GM12874 (cell line): Measurements from ENCODE around the gene ADGRG3.

ENCODE experiments used
- CTCF ChIP-seq: IDR thresholded peaks from 2 replicates; pipeline ENCODE4 v1.5.1; 2011; ENCODE audit warnings: low read depth, mild to moderate bottlenecking, control low read depth, low read length, moderate library complexity; ENCODE audit not compliant: insufficient read depth

Gene ADGRG3

DNA sequence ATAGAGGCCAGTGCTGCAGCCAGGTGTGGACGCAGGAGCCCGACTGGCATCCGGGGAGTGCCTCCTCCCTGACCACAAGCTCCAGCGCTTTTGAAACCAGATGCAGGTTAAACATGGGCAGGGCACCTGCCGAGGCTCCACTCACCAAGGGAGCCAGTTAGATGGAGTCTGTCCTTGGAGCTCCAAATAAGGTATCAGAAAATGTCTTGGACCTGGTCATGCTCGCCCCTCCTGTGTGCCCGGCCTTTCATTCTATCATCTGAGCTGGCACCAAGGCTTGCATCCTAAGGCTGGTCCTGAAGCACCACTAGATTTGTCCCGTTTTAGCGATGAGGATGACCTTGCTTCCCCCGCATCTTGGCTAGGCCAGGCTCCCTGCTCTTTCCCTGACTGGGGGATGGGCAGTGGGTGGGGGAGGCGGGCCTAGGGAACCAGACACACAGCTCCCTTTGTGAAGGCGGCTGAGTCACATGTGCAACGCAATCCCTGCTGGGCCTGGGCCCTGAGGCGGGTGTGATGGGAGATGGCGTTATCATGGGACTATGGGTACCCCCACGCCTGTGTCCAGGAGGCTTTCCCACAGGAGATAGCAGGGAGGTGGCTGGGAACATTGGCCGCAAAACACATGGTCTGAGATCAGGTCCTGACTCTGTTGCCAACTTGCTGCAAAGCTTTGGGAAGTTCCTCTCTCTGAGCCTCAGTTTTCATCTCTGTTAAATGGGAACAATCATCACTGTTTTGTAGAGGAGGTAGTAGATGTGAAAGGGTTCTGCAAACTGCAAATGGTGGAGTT is 44.7 kb upstream of the ADGRG3 start:
- no peak for TF ChIP-seq CTCF

DNA sequence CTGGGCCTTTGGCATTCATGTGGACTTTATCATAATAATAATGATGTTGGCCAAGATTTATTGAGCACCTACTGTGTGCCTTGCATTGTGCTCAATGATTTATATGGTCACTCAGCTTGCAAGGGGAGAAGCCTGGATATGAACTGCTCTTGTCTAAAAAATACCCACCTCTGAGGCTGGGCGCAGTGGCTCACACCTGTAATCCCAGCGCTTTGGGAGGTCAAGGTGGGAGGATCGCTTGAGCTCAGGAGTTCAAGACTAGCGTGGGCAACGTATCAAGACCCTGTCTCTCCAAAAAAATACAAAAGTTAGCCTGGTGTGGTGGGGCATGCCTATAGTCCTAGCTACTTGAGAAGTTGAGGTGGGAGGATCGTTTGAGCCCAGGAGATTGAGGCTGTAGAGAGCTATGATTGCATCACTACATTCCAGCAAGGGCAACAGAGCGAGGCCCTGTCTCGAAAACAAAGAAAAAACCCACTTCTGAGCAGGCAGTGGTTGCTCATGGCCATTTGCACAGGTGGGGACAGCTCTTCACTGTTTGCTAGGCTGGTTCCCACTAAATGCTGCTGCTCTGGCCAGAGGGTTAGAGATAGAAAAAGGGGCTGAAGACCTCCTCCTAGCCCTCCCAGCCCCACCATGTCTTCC is 43.9 kb upstream of the ADGRG3 start:
- TF ChIP-seq CTCF, result no peak

DNA sequence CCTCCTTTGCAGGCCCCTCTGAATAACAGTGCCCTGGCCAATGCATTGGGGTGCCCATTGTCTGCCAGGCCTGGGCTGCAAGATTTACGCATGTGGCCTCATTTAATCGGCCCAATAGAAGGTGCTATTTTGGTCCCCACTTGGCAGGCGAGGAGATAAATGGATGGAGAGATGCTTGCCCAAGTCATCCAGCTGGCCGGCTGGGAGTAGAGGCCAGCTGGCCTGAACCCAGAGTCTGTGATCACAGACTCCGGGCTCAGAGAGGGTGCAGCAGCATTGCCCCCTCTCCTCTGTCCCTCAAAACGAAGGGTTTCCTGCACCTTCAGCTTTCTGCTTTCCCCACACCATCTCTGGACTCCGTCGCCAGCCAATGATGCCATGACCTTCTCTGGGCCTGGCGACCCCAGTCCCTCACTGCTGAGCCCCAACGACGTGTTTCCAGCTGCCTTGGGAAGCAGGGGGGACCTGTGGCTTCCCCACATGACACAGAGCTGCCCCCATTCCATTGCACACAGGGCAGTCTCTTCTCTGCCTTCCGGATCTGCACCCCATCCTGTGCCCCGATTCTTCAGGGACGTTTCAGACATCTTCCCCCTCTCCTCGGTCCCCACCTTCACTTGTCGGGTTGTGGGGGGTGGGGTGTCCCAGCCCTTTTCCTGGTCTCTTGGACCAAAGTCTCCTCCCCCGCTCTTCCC is 43.2 kb upstream of the ADGRG3 start:
- TF ChIP-seq CTCF, result no peak

GRCh38 chr16:57626420-57627170 is 41.5 kb upstream of the ADGRG3 start:
- TF ChIP-seq CTCF, result no peak

- no peak for TF ChIP-seq CTCF
Observed at GRCh38 chr16:57627184-57627871, 40.8 kb upstream of the ADGRG3 start.

DNA sequence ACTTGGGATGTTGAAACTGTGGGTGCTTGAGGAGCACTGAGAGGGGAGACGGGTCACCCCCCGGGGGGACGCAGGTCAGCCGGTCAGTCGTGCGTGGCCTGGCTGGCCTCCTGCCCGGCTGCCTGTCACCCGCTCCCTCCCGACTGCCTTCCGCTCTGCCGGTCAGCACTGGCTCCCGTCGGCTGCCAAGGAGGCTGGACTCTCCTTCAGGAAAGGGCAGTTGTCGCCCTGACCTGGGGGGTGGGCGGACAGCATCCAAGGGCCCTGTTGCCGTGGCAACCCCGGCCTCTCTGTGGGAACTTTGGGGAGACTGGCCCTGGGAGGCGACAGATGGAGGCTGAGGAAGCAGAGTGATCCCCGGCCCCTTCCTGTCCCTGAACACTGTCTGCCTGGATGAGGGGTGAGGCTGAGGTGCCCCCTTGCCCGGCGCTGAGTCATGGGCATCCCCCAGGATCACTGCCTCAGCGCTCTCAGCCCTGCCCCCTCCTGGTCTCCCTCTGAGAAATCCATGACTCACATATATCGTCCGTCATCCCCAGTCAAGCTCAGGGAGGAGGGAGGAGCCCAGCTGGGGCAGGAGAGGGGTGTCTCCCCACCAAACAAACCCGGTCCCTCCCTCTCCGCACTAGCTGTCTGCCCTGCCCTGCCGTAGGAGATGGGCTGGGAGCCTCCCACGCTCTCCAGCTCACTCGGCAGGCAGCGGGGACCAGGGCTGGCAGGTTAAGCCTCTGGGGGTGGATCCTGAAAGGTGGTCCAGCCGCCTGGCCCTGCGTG is 39.9 kb upstream of the ADGRG3 start, which contains the start of gene ADGRG1:
Gene ADGRG1 (plus strand): TSS at position 623 of the 774 bp plus-strand sequence. CDS start 21,658 bp downstream, outside the sequence.
- TF ChIP-seq CTCF, result no peak
